Common myeloid progenitor, CD34-positive (primary cell): ENCODE results near the gene STX17.

Experiments used
- CTCF ChIA-PET: fragments of 350-600 bp; sonication (Branson Sonifier 250); formaldehyde crosslinking; loops from one replicate; lab custom pipeline; 2021; ENCODE audit warnings: antibody characterized with exemption; lab: Charles Lee
- POLR2A ChIA-PET: fragments of 350-600 bp; sonication (Branson Sonifier 250); formaldehyde crosslinking; loops from one replicate; lab custom pipeline; 2021; ENCODE audit warnings: antibody characterized with exemption; lab: Charles Lee
- DNase-seq, 3 donors: peaks; one replicate each; pipeline versions ENCODE4 v3.0.0 to v3.0.0-alpha.2; 2013
- H3K27ac ChIP-seq, 2 experiments: 1 replicate in 1 of 2; 2 replicates in 1 of 2; pipeline ENCODE4 v1.7.0; 2013; ENCODE audit warnings: inconsistent platforms in 2 of 2, low read length in 2 of 2, mild to moderate bottlenecking in 2 of 2, low read depth in 1 of 2, moderate library complexity in 1 of 2; ENCODE audit not compliant: severe bottlenecking in 2 of 2, insufficient read depth in 1 of 2, poor library complexity in 1 of 2
- H3K27me3 ChIP-seq, 5 experiments: replicated peaks in 2 of 5; 1 replicate in 3 of 5; 2 replicates in 2 of 5; pipeline versions ENCODE4 v1.6.1 to v1.7.0; 2013; ENCODE audit warnings: low read length in 4 of 5, mild to moderate bottlenecking in 2 of 5, moderate library complexity in 2 of 5, inconsistent platforms in 1 of 5; ENCODE audit not compliant: insufficient read depth in 5 of 5, control insufficient read depth in 4 of 5
- H3K36me3 ChIP-seq, 4 experiments: 1 replicate in 2 of 4; 2 replicates in 2 of 4; pipeline versions ENCODE4 v1.6.1 to v1.7.0; 2013; ENCODE audit warnings: low read length in 3 of 4, control low read depth in 1 of 4, mild to moderate bottlenecking in 1 of 4; ENCODE audit not compliant: control insufficient read depth in 4 of 4, insufficient read depth in 4 of 4
- H3K4me1 ChIP-seq, 4 experiments: 1 replicate in 3 of 4; 2 replicates in 1 of 4; pipeline versions ENCODE4 v1.6.1 to v1.7.1; 2013; ENCODE audit warnings: low read length in 3 of 4, mild to moderate bottlenecking in 3 of 4, control low read depth in 1 of 4, inconsistent platforms in 1 of 4, moderate library complexity in 1 of 4; ENCODE audit not compliant: control insufficient read depth in 4 of 4, insufficient read depth in 4 of 4; ENCODE audit errors: control extremely low read depth in 1 of 4
- H3K4me3 ChIP-seq, 7 experiments: 1 replicate in 4 of 7; 2 replicates in 3 of 7; pipeline versions ENCODE4 v1.5.1 to v1.7.0; 2013; ENCODE audit warnings: mild to moderate bottlenecking in 7 of 7, low read length in 6 of 7, moderate library complexity in 6 of 7, inconsistent platforms in 2 of 7, low read depth in 2 of 7, control low read depth in 1 of 7; ENCODE audit not compliant: insufficient read depth in 4 of 7, control insufficient read depth in 1 of 7; ENCODE audit errors: extremely low read depth in 1 of 7
- H3K9me3 ChIP-seq, 5 experiments: 1 replicate in 4 of 5; 2 replicates in 1 of 5; pipeline versions ENCODE4 v1.6.1 to v1.7.1; 2013; ENCODE audit warnings: low read length in 4 of 5, mild to moderate bottlenecking in 2 of 5, inconsistent platforms in 1 of 5, low read depth in 1 of 5, moderate library complexity in 1 of 5; ENCODE audit not compliant: control insufficient read depth in 4 of 5, insufficient read depth in 2 of 5; ENCODE audit errors: control extremely low read depth in 1 of 5
- WGBS: methylation state at CpG from one replicate; pipeline ENCODE4 v1.1.5; 2013; ENCODE audit not compliant: insufficient coverage; 5-methylcytosine and 5-hydroxymethylcytosine counted together

The STX17 gene

GRCh38 chr9:99866398-99866797 lies 40.1 kb upstream of the STX17 start:
- Histone ChIP-seq H3K9me3 (no peaks in the 10 kb centered on the region), H3K36me3 (no peaks in the 10 kb centered on the region), H3K27me3 (no peaks in the 10 kb centered on the region), H3K4me1 (peaks cover 0 to 8% (median under 1%) of the 10 kb centered on the region in 4 experiments), H3K27ac (no peak overlapping the region), H3K4me3 (no peak overlapping the region)
- DNase-seq, result no peak
- POLR2A ChIA-PET, result no interaction called here
- CTCF ChIA-PET, result interaction anchor here (0.9 to 1.3 kb wide), 2 partner anchors 9 to 10 kb away, joined by 3 read pairs; no protein-coding TSS in a partner anchor
- WGBS, result no CpG with 5 or more reads among the region's 2 CpGs

GRCh38 chr9:99867536-99867935 lies 38.9 kb upstream of the STX17 start:
- Histone ChIP-seq H3K36me3 (no peaks in the 10 kb centered on the region), H3K27me3 (no peaks in the 10 kb centered on the region), H3K27ac (no peak overlapping the region), H3K4me3 (no peak overlapping the region), H3K9me3 (no peaks in the 10 kb centered on the region), H3K4me1 (peaks cover 0 to 8% (median under 1%) of the 10 kb centered on the region in 4 experiments)
- WGBS, result no CpG with 5 or more reads among the region's 3 CpGs
- ChIA-PET POLR2A (no interaction called here), CTCF (interaction anchor here (1.1 kb wide), 1 partner anchor 11 kb away, joined by 3 read pairs; no protein-coding TSS in a partner anchor)
- no peak for DNase-seq

- DNase-seq, result no peak
- Histone ChIP-seq H3K4me1 (peaks cover 0 to 8% (median under 1%) of the 10 kb centered on the region in 4 experiments), H3K9me3 (no peaks in the 10 kb centered on the region), H3K27ac (no peak overlapping the region), H3K27me3 (no peaks in the 10 kb centered on the region), H3K4me3 (no peak overlapping the region), H3K36me3 (no peaks in the 10 kb centered on the region)
- ChIA-PET CTCF (interaction anchor here (1.1 kb wide), 1 partner anchor 11 kb away, joined by 3 read pairs; no protein-coding TSS in a partner anchor), POLR2A (no interaction called here)
Measured at GRCh38 chr9:99867968-99868367, 38.5 kb upstream of the STX17 start.

- DNase-seq, result no peak
- CTCF ChIA-PET, result no interaction called here
- POLR2A ChIA-PET, result no interaction called here
Measured at GRCh38 chr9:99868845-99869244, 37.6 kb upstream of the STX17 start.

GRCh38 chr9:99870126-99870525 lies 36.3 kb upstream of the STX17 start:
- H3K4me1 ChIP-seq, result peaks cover 0 to 8% (median under 1%) of the 10 kb centered on the region in 4 experiments
- DNase-seq, result no peak
- CTCF ChIA-PET, result interaction anchor here (0.6 to 1.0 kb wide), 2 partner anchors 28 to 1944 kb away, joined by 3 to 4 read pairs; no protein-coding TSS in a partner anchor

More at GRCh38 chr9:99868845-99869244, 37.6 kb upstream of the STX17 start:
- no peak overlapping the region for H3K27ac ChIP-seq
- WGBS, result 100% methylated on average over 1 of the region's 2 CpGs
- no peaks in the 10 kb centered on the region for H3K36me3 ChIP-seq
- no peak overlapping the region for H3K4me3 ChIP-seq
- peaks cover 0 to 8% (median under 1%) of the 10 kb centered on the region in 4 experiments for H3K4me1 ChIP-seq
- H3K27me3 ChIP-seq, result no peaks in the 10 kb centered on the region
- H3K9me3 ChIP-seq, result no peaks in the 10 kb centered on the region

GRCh38 chr9:99873531-99873930 lies 32.9 kb upstream of the STX17 start:
- WGBS, result 96% methylated on average over 3 of the region's 3 CpGs

More at GRCh38 chr9:99870126-99870525, 36.3 kb upstream of the STX17 start:
- Histone ChIP-seq H3K27me3 (no peaks in the 10 kb centered on the region), H3K4me3 (no peak overlapping the region), H3K9me3 (no peaks in the 10 kb centered on the region), H3K36me3 (no peaks in the 10 kb centered on the region), H3K27ac (no peak overlapping the region)
- 98% methylated on average over 5 of the region's 5 CpGs for WGBS
- POLR2A ChIA-PET, result interaction anchor here (0.6 kb wide), 1 partner anchor 798 kb away, joined by 3 read pairs; no protein-coding TSS in a partner anchor

GRCh38 chr9:99873943-99874584 lies 32.4 kb upstream of the STX17 start:
- no peaks in the 10 kb centered on the region for H3K4me1 ChIP-seq
- no peaks in the 10 kb centered on the region for H3K36me3 ChIP-seq
- no peaks in the 10 kb centered on the region for H3K27me3 ChIP-seq
- ChIA-PET CTCF (no interaction called here), POLR2A (no interaction called here)
- no peak overlapping the region for H3K27ac ChIP-seq
- H3K4me3 ChIP-seq, result no peak overlapping the region
- H3K9me3 ChIP-seq, result peaks cover 0 to 9% (median 2%) of the 10 kb centered on the region in 5 experiments
- DNase-seq, result no peak
- 100% methylated on average over 1 of the region's 4 CpGs for WGBS

More at GRCh38 chr9:99873531-99873930, 32.9 kb upstream of the STX17 start:
- Histone ChIP-seq H3K27me3 (no peaks in the 10 kb centered on the region), H3K9me3 (peaks cover 0 to 9% (median 2%) of the 10 kb centered on the region in 5 experiments), H3K36me3 (no peaks in the 10 kb centered on the region), H3K27ac (no peak overlapping the region), H3K4me1 (no peaks in the 10 kb centered on the region), H3K4me3 (no peak overlapping the region)
- POLR2A ChIA-PET, result no interaction called here
- CTCF ChIA-PET, result no interaction called here
- no peak for DNase-seq
